ENCODE results near the gene IFIT1.

DNA sequence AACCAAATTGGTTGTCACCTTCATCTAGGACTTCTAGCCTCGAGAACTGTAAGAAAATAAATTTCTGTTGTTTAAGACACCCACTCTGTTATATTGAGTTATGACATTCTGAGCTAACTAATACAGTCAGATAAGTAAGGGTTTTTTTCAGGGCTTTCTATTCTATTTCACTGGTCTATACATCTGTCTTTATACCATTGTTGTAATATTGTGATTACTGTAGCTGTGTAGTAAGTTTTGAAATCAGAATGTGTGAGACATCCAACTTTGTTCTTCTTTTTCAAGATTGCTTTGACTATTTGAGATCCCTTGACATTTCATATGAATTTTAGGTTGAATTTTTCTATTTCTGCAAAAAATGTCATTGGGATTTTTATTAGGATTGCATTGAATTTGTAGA lies 7.5 kb downstream of the IFIT1 start:
- TF ChIP-seq, protein P1, sequence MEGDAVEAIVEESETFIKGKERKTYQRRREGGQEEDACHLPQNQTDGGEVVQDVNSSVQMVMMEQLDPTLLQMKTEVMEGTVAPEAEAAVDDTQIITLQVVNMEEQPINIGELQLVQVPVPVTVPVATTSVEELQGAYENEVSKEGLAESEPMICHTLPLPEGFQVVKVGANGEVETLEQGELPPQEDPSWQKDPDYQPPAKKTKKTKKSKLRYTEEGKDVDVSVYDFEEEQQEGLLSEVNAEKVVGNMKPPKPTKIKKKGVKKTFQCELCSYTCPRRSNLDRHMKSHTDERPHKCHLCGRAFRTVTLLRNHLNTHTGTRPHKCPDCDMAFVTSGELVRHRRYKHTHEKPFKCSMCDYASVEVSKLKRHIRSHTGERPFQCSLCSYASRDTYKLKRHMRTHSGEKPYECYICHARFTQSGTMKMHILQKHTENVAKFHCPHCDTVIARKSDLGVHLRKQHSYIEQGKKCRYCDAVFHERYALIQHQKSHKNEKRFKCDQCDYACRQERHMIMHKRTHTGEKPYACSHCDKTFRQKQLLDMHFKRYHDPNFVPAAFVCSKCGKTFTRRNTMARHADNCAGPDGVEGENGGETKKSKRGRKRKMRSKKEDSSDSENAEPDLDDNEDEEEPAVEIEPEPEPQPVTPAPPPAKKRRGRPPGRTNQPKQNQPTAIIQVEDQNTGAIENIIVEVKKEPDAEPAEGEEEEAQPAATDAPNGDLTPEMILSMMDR (IDR thresholded peaks at IDR 0.05; ENCODE audit: low read depth, low read length, poor library complexity, severe bottlenecking), result no peak
- no peak for TF ChIP-seq EZH2phosphoT487 (IDR thresholded peaks at IDR 0.05; ENCODE audit: borderline replicate concordance, low read length)

Measured in DOHH2 (cell line).